Measurements from ENCODE around the gene PCDHA2. TPM values are rescaled to one million over a fixed set of nuclear protein-coding genes. Genes with fewer than 3 reads are reported as not detected.
"Not testable (repeated sequence)": the region's sequence is repeated elsewhere in the genome, so short reads cannot be mapped to it uniquely, and the experiment has no call there.

Gene PCDHA2
- total RNA-seq, 4 donors from 2014 or later: not detected

GRCh38 chr5:140785905-140786686, 8.6 kb upstream of the PCDHA2 start, which contains the start of gene PCDHA1:
Gene PCDHA1 (plus strand): TSS chr5:140786140.
- TF ChIP-seq POLR2A (IDR thresholded peaks at IDR 0.05): no peak
- TF ChIP-seq, protein P1, sequence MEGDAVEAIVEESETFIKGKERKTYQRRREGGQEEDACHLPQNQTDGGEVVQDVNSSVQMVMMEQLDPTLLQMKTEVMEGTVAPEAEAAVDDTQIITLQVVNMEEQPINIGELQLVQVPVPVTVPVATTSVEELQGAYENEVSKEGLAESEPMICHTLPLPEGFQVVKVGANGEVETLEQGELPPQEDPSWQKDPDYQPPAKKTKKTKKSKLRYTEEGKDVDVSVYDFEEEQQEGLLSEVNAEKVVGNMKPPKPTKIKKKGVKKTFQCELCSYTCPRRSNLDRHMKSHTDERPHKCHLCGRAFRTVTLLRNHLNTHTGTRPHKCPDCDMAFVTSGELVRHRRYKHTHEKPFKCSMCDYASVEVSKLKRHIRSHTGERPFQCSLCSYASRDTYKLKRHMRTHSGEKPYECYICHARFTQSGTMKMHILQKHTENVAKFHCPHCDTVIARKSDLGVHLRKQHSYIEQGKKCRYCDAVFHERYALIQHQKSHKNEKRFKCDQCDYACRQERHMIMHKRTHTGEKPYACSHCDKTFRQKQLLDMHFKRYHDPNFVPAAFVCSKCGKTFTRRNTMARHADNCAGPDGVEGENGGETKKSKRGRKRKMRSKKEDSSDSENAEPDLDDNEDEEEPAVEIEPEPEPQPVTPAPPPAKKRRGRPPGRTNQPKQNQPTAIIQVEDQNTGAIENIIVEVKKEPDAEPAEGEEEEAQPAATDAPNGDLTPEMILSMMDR (IDR thresholded peaks at IDR 0.05): no peak
- no peak for DNase-seq (ENCODE audit: low spot score in 2 of 2)
- H3K4me3 ChIP-seq (ENCODE audit: low read depth, poor library complexity, severe bottlenecking): no peak within 1 kb of the TSS
- intact Hi-C loops (cut with DNase I; ENCODE audit: low total_unique reads): no loop called here
- WGBS, 2 donors: 27 to 37% methylated on average over 29 of the region's 29 CpGs

DNA sequence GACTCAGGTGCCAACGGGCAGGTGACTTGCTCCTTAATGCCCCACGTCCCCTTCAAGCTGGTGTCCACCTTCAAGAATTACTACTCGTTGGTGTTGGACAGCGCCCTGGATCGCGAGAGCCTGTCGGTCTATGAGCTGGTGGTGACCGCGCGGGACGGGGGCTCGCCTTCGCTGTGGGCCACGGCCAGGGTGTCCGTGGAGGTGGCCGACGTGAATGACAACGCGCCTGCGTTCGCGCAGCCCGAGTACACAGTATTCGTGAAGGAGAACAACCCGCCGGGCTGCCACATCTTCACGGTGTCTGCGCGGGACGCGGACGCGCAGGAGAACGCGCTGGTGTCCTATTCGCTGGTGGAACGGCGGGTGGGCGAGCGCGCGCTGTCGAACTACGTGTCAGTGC, 7.2 kb upstream of the PCDHA2 start:
- H3K4me3 ChIP-seq (ENCODE audit: low read depth, poor library complexity, severe bottlenecking); intact Hi-C loops (cut with DNase I; ENCODE audit: low total_unique reads); DNase-seq (ENCODE audit: low spot score in 2 of 2): not testable (repeated sequence)
- WGBS, 2 donors: 53 to 59% methylated on average over 21 to 44 of the region's 44 CpGs

DNA sequence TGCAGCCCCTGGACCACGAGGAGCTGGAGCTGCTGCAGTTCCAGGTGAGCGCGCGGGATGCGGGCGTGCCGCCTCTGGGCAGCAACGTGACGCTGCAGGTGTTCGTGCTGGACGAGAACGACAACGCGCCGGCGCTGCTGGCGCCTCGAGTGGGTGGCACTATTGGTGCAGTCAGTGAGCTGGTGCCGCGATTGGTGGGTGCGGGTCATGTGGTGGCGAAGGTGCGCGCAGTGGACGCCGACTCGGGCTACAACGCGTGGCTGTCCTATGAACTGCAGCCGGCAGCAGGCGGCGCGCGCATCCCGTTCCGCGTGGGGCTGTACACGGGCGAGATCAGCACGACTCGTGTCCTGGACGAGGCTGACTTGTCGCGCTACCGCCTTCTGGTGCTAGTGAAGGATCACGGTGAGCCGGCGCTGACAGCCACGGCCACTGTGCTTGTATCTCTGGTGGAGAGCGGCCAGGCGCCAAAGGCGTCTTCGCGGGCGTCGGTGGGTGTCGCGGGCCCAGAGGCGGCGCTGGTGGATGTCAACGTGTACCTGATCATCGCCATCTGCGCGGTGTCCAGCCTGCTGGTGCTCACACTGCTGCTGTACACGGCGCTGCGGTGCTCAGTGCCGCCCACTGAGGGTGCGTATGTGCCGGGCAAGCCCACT, 6.7 kb upstream of the PCDHA2 start:
- WGBS, 2 donors: 44 to 62% methylated on average over 46 to 52 of the region's 70 CpGs
- DNase-seq (ENCODE audit: low spot score in 2 of 2); intact Hi-C loops (cut with DNase I; ENCODE audit: low total_unique reads); H3K4me3 ChIP-seq (ENCODE audit: low read depth, poor library complexity, severe bottlenecking): not testable (repeated sequence)

DNA sequence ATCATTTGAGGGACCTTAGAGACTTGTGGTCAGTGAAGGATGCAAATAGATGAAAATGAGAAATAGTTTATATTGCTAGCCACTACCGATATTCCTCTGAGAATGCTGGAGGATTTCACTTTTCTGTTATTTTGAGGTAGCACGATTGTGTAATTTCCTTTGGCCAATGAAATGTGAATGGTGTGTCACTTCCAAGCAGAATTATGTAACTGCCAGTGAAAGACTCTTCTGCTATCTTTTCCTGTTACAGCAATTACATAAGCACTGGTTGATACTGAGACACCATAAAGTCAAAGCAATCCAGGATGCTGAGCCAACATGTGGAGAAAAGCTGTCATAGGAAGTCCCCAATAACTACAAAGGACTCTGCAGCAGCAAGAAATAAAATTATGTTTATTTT, 3.6 kb upstream of the PCDHA2 start:
- intact Hi-C loops (cut with DNase I; ENCODE audit: low total_unique reads): no loop called here
- TF ChIP-seq, protein P1 (IDR thresholded peaks at IDR 0.05): no peak
- TF ChIP-seq POLR2A (IDR thresholded peaks at IDR 0.05): no peak
- 32 to 61% methylated on average over 2 of the region's 2 CpGs for WGBS, 2 donors
- no peak overlapping the region for H3K4me3 ChIP-seq (ENCODE audit: low read depth, poor library complexity, severe bottlenecking)
- DNase-seq (ENCODE audit: low spot score in 2 of 2): no peak

DNA sequence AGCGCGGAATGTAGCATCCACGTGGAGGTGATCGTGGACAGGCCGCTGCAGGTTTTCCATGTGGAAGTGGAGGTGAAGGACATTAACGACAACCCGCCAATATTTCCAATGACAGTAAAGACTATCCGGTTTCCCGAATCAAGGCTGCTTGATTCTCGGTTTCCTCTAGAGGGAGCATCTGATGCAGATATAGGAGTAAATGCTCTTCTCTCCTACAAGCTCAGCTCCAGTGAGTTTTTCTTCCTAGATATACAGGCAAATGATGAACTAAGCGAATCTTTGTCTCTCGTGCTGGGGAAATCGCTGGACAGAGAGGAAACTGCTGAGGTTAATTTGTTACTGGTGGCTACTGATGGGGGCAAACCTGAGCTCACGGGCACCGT, 598 bp downstream of the PCDHA2 start:
- 21 to 22% methylated on average over 15 of the region's 15 CpGs for WGBS, 2 donors
- no peak overlapping the region for H3K4me3 ChIP-seq (ENCODE audit: low read depth, poor library complexity, severe bottlenecking)
- intact Hi-C loops (cut with DNase I; ENCODE audit: low total_unique reads): no loop called here
- DNase-seq (ENCODE audit: low spot score in 2 of 2): no peak
- no peak for TF ChIP-seq POLR2A (IDR thresholded peaks at IDR 0.05)
- TF ChIP-seq, protein P1 (IDR thresholded peaks at IDR 0.05): no peak

DNA sequence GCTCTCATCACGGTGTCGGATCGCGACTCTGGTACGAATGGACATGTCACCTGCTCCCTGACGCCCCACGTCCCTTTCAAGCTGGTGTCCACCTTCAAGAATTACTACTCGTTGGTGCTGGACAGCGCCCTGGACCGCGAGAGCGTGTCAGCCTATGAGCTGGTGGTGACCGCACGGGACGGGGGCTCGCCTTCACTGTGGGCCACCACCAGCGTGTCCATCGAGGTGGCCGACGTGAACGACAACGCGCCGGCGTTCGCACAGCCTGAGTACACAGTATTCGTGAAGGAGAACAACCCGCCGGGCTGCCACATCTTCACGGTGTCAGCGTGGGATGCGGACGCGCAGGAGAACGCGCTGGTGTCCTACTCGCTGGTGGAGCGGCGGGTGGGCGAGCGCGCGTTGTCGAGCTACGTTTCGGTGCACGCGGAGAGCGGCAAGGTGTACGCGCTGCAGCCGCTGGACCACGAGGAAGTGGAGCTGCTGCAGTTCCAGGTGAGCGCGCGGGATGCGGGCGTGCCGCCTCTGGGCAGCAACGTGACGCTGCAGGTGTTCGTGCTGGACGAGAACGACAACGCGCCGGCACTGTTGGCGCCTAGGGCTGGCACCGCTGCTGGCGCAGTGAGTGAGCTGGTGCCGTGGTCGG, 1.5 kb downstream of the PCDHA2 start:
- H3K4me3 ChIP-seq (ENCODE audit: low read depth, poor library complexity, severe bottlenecking); DNase-seq (ENCODE audit: low spot score in 2 of 2); intact Hi-C loops (cut with DNase I; ENCODE audit: low total_unique reads): not testable (repeated sequence)
- WGBS, 2 donors: 53 to 68% methylated on average over 71 of the region's 72 CpGs

DNA sequence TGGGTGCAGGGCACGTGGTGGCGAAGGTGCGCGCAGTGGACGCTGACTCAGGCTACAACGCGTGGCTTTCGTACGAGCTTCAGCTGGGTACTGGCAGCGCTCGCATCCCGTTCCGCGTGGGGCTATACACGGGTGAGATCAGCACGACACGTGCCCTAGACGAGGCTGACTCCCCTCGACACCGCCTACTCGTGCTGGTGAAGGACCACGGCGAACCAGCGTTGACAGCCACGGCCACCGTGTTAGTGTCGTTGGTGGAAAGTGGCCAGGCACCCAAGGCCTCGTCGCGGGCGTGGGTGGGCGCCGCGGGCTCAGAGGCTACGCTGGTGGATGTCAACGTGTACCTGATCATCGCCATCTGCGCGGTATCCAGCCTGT, 2.1 kb downstream of the PCDHA2 start:
- no peak overlapping the region for H3K4me3 ChIP-seq (ENCODE audit: low read depth, poor library complexity, severe bottlenecking)
- 65 to 68% methylated on average over 30 to 35 of the region's 39 CpGs for WGBS, 2 donors
- no peak for DNase-seq (ENCODE audit: low spot score in 2 of 2)
- TF ChIP-seq, protein P1 (IDR thresholded peaks at IDR 0.05): no peak
- TF ChIP-seq POLR2A (IDR thresholded peaks at IDR 0.05): no peak
- intact Hi-C loops (cut with DNase I; ENCODE audit: low total_unique reads): no loop called here
